Nephron (organoid): ENCODE data around the gene MSH4.

Experiments used
- H3K27ac Mint-ChIP-seq, 3 experiments: 2 replicates each; pipeline ENCODE4 v1.8.0; 2020; ENCODE audit warnings: mixed read lengths in 3 of 3, mild to moderate bottlenecking in 2 of 3, moderate library complexity in 1 of 3
- H3K27me3 Mint-ChIP-seq: 2 replicates; pipeline ENCODE4 v1.8.0; 2021; ENCODE audit warnings: low read depth, mild to moderate bottlenecking, moderate library complexity, mixed read lengths
- H3K36me3 Mint-ChIP-seq: 2 replicates; pipeline ENCODE4 v1.8.0; 2020; ENCODE audit warnings: low read depth, mixed read lengths
- H3K4me1 Mint-ChIP-seq: 2 replicates; pipeline ENCODE4 v1.8.0; 2020; ENCODE audit warnings: mixed read lengths
- H3K4me3 Mint-ChIP-seq, 3 experiments: 2 replicates each; pipeline ENCODE4 v1.8.0; 2020; ENCODE audit warnings: mild to moderate bottlenecking in 3 of 3, mixed read lengths in 3 of 3, moderate library complexity in 2 of 3
- H3K9me3 Mint-ChIP-seq: 2 replicates; pipeline ENCODE4 v1.8.0; 2020; ENCODE audit warnings: mixed read lengths
- CTCF ChIP-seq, 3 experiments: fragments of 200-600 bp; sonication (generic); IDR thresholded peaks; one replicate each; pipeline ENCODE4 v1.5.0; 2021; ENCODE audit warnings: antibody characterized with exemption in 3 of 3; ENCODE audit not compliant: unreplicated experiment in 3 of 3

MSH4 gene

GRCh38 chr1:75786901-75787493, 9.7 kb upstream of the MSH4 start:
- Mint-ChIP-seq H3K27ac (peak overlapping the region; percentile 96 to 98 (median 97)), H3K36me3 (peaks cover 31% of the 10 kb centered on the region), H3K27me3 (no peaks in the 10 kb centered on the region), H3K4me3 (peak overlapping the region; percentile 97 to 99 (median 99)), H3K9me3 (no peaks in the 10 kb centered on the region), H3K4me1 (peaks cover 53% of the 10 kb centered on the region)
- TF ChIP-seq CTCF (IDR thresholded peaks at IDR 0.05; ENCODE audit: unreplicated experiment in 3 of 3): no peak

- Mint-ChIP-seq H3K27me3 (no peaks in the 10 kb centered on the region), H3K27ac (peak overlapping the region; percentile 96 to 98 (median 97)), H3K9me3 (no peaks in the 10 kb centered on the region), H3K4me1 (peaks cover 53% of the 10 kb centered on the region), H3K4me3 (peak overlapping the region; percentile 97 to 99 (median 99)), H3K36me3 (peaks cover 36% of the 10 kb centered on the region)
- TF ChIP-seq CTCF (IDR thresholded peaks at IDR 0.05; ENCODE audit: unreplicated experiment in 3 of 3): no peak
These were observed 9.2 kb upstream of the MSH4 start for GRCh38 chr1:75787524-75787923.

DNA sequence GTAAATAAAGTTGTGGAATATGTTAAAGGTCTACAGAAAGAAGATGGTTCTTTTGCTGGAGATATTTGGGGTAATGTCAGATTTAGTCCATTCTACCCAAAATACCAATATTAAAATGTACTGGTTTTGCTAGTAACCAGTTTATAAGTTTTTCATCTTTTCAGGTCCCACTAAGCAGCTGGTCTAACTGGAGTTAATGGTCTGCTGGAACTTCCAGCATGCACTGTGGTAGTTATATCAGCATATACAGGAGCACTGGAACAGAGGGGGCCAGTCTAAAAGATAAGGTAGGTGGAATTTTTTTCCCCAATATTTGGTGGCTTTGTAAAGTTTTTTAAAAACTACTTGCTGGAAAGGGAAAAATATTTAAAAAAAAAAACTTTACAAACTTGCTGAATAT, 6.7 kb upstream of the MSH4 start:
- Mint-ChIP-seq H3K9me3 (no peaks in the 10 kb centered on the region), H3K27me3 (no peaks in the 10 kb centered on the region), H3K4me3 (no peak overlapping the region), H3K4me1 (peaks cover 53% of the 10 kb centered on the region), H3K36me3 (peaks cover 54% of the 10 kb centered on the region), H3K27ac (no peak overlapping the region)
- TF ChIP-seq CTCF (IDR thresholded peaks at IDR 0.05; ENCODE audit: unreplicated experiment in 3 of 3): no peak

GRCh38 chr1:75791022-75791421, 5.7 kb upstream of the MSH4 start:
- H3K4me3 Mint-ChIP-seq: peak overlapping the region in 1 of 3 experiments; percentile 0
- peaks cover 47% of the 10 kb centered on the region for H3K4me1 Mint-ChIP-seq
- H3K27ac Mint-ChIP-seq: no peak overlapping the region
- peaks cover 59% of the 10 kb centered on the region for H3K36me3 Mint-ChIP-seq
- TF ChIP-seq CTCF (IDR thresholded peaks at IDR 0.05; ENCODE audit: unreplicated experiment in 3 of 3): no peak
- no peaks in the 10 kb centered on the region for H3K9me3 Mint-ChIP-seq
- H3K27me3 Mint-ChIP-seq: no peaks in the 10 kb centered on the region

DNA sequence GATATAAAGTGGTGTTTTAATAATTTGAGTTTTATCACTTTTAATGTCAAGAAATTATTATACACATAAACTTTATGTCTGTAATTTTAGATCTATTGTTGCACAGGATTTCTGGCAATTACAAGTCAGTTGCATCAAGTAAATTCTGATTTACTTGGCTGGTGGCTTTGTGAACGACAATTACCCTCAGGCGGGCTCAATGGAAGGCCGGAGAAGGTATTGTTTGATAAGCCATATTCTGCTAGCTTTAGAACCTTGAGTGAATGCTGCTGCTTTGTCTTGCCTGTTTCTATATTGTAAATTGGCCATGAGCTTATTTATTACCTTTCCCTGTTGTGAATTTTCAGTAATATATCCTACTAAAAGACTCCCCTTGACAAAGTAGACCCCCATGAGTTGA, 4.6 kb upstream of the MSH4 start:
- no peak overlapping the region for H3K27ac Mint-ChIP-seq
- no peaks in the 10 kb centered on the region for H3K9me3 Mint-ChIP-seq
- no peaks in the 10 kb centered on the region for H3K27me3 Mint-ChIP-seq
- no peak overlapping the region for H3K4me3 Mint-ChIP-seq
- TF ChIP-seq CTCF (IDR thresholded peaks at IDR 0.05; ENCODE audit: unreplicated experiment in 3 of 3): no peak
- peaks cover 69% of the 10 kb centered on the region for H3K36me3 Mint-ChIP-seq
- peaks cover 38% of the 10 kb centered on the region for H3K4me1 Mint-ChIP-seq

- Mint-ChIP-seq H3K4me1 (peaks cover 18% of the 10 kb centered on the region), H3K4me3 (no peak overlapping the region)
These were observed 2.3 kb upstream of the MSH4 start for GRCh38 chr1:75794382-75794781.

More at GRCh38 chr1:75794382-75794781, 2.3 kb upstream of the MSH4 start:
- H3K27me3 Mint-ChIP-seq: no peaks in the 10 kb centered on the region
- no peak overlapping the region for H3K27ac Mint-ChIP-seq
- H3K9me3 Mint-ChIP-seq: no peaks in the 10 kb centered on the region
- H3K36me3 Mint-ChIP-seq: peaks cover 80% of the 10 kb centered on the region
- no peak for TF ChIP-seq CTCF (IDR thresholded peaks at IDR 0.05; ENCODE audit: unreplicated experiment in 3 of 3)
